SHP77 treated with DMSO at 0.1 percent for 48 hours (cell line): ENCODE results near the gene ISG15.

Experiments used
- DNase-seq: peaks from one replicate; lab custom pipeline; 2025; lab: John Stamatoyannopoulos, UW

The ISG15 gene

DNA sequence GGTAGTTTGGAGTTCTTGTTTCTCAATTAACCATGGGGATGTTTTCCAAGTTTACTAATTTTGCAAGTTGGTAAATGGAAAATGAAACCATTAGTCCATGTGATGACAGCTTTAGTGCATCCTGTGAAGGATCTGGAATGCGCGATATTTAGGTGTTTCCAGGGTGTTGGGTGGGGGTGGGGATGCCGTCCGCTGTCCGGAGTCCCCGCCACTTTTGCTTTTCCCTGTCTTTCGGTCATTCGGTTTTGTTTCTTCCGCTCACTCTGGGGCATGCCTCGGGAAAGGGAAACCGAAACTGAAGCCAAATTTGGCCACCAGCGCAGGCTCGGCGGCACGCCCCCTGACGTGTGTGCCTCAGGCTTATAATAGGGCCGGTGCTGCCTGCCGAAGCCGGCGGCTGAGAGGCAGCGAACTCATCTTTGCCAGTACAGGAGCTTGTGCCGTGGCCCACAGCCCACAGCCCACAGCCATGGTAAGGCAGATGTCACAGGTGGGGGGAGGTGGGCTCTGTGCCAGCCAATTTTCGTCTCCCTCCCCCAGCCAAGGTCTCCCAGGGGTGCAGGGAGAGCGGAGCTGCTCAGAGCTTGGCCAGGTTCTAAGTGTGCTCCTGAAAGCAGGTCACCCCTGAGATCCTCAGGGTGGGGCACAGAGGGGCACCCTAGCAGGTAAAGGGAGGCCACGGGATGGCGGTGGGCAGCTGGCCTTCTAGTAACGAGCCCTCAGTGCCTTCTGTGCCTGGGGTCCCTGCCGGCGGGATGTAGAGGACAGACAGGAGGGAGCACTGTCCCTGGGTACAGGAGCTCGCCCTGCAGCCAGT, at the start of gene ISG15:
ISG15 (plus strand) TSS at position 393 of the 817 bp plus-strand sequence; CDS start at position 470, 77 bp downstream.
- peak; percentile 60 for DNase-seq

DNA sequence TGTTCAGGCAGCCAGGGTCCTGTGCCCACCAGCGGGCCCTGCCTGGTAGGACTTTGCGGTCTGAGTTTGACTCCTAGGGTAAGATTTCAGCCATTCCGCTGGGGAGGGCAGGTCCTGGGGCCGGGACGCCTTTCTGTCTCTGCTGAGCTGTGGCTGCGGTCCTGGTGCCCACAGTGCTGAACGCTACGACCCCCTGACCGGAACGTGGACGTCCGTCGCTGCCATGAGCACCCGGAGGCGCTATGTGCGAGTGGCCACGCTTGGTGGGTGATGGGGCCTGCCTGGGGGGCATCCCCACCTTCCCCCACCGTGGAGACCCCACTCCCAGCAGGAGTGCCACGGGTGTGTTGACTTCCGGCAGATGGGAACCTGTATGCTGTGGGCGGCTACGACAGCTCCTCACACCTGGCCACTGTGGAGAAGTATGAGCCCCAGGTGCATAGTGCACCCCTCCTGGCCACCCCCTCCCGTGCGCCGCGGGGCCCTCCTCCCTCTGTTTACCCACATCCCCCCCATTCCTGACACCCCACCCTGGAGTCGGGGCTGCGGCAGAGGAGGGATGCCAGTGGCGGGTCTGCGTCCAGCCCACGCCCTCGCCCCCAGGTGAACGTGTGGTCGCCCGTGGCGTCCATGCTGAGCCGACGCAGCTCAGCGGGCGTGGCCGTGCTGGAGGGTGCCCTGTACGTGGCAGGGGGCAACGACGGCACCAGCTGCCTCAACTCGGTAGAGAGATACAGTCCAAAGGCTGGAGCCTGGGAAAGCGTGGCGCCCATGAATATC, 49.4 kb upstream of the ISG15 start:
- DNase-seq: no peak

DNA sequence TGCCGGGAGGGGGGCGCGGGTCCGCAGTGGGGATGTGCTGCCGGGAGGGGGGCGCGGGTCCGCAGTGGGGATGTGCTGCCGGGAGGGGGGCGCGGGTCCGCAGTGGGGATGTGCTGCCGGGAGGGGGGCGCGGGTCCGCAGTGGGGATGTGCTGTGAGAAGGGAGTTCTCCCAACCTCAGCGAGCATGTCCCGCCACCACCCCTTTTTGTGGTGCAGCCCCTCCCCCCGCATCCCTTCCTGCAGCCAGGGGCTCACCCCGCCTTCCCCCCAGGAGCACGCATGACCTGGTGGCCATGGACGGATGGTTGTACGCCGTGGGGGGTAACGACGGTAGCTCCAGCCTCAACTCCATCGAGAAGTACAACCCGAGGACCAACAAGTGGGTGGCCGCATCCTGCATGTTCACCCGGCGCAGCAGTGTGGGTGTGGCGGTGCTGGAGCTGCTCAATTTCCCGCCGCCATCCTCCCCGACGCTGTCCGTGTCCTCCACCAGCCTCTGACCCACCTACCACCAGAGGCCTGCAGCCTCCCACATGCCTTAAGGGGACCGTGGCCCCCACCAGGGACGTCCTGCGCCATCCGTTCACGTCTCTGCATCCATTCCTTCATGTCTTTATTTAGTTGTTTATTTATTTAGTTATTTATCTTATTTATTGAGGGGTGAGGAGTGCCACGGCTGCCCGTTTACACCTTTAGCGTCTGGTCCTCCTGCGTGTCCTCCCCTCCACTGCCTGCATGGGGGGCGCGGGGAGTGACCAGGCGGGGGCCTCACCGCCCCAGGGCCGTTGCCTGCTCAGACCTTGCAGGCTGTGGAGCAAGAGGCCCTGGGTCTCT, 48.4 kb upstream of the ISG15 start:
- no peak for DNase-seq

DNA sequence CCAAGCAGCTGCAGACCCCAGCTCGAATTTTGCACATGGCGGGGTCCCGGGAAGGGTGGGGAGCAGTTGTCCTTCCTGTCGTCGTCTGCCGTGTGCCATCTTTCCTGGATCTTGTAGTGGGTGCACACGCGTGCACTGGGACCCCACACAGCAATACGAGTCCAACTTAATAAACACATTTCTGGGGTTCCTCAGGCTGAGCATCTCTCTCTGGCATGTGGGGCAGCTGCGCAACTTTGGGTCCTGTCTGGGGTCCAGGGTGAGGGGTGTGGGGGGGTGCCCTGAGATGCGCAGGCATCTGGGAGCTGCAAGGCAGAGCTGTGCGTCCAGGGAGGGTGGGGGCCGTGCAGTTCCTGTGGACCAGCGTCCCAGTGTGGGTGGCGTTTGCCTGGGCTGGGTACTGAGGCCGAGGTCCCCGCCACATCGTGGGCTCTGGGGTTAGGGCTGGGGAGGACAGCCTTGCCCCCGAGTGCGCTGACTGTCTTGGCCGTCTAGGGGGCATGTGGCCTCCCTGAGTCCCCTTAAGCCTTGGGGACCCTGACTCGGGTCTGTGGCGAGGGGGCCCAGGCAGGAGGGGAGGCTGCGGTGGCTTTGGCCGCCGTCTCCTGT, 47.7 kb upstream of the ISG15 start:
- no peak for DNase-seq

DNA sequence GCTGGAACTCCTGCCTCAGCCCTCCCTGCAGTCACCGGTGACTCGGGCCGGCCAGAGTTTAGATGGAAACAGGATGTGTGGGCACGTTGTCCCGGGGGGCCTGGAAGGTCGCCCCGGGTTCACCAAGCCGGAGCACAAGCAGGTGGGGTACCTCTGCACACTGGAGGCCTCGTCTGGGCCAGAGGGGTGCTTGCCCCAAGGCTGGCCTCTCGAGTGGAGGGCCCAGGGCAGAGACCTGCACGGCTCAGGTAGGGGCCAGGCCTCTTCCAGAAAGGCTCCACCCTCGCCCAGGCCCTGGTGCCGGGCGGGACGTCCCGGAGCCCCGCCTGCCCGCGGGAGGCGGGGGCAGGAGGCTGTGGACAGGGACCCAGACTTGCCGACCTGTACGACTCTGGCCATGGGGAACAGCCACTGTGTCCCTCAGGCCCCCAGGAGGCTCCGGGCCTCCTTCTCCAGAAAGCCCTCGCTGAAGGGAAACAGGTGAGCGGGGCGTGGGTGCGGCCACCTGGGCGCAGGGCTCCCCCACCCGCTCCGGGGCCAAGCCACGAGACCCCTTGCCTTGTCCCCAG, 47.1 kb upstream of the ISG15 start, which contains the start of gene PLEKHN1:
PLEKHN1 (plus strand) TSS at position 348 of the 569 bp plus-strand sequence; CDS start at position 398, 50 bp downstream.
- DNase-seq: no peak

DNA sequence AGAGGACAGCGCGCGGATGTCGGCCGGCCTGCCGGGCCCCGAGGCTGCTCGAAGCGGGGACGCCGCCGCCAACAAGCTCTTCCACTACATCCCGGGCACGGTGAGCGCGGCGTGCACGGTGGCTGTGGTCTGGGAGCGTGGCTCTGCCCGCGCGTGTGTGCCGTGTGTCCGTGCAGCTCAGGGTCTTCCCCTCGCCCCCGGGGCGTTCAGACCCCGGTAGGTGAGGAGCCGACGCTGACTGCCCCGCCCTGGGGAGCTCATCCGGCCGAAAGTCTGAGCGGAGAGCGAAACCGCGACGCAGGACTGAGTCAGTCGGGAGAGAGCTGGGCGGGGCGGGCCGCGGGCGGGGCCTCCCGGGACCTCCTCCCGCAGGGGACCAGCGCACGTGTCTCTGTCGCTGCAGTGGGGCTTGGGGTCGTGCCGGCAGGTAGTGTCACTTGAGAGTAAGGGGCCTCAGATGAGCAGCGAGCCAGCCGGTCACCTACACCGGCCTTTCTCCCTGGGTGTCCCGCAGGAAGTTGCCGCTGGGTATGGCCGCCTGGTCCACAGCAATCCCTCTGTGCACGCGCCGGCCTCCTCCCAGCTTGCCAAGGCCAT, 46.5 kb upstream of the ISG15 start:
- no peak for DNase-seq

DNA sequence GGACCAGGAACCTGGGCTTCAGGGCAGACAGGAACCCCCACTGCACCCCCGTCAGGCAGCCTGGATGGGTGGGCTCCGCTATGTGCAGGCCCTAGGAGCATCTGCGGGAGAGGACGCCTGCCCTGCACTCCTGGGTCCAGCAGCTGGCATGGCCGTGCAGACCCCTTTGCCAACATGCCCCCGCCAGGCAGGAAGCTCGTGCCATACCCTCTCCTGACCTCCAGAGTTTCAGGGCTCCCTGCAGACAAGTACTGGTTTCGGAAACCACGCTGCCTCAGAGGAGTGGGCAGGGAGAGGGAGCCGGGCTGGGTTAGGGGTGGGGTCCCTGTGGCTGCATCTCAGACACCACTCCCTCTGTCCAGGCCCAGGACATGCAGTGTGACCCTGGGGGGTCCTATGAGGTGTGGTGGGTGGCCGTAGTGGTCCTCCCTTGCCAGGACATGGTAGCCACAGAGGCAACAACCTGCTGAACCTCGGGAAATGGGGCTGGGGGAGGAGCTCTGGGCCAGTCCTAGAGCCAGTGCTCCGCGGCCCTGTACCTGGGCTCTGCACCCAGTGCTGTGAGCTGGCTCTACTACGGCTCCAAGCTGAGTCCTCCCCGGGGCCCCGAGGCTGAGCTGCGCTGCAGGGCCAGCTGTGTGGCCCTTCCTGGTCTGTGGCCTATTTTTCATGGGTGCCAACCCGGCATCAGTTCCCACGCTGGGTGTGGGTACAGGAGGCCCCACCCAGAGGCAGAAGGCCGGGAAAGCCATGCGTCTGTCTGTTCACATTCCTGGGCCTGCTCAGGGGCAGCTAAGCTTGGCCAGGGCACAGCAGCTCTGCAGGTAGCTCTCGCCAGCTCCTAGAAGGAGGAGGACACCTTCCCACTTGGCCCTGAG, 45.6 kb upstream of the ISG15 start:
- DNase-seq: no peak

DNA sequence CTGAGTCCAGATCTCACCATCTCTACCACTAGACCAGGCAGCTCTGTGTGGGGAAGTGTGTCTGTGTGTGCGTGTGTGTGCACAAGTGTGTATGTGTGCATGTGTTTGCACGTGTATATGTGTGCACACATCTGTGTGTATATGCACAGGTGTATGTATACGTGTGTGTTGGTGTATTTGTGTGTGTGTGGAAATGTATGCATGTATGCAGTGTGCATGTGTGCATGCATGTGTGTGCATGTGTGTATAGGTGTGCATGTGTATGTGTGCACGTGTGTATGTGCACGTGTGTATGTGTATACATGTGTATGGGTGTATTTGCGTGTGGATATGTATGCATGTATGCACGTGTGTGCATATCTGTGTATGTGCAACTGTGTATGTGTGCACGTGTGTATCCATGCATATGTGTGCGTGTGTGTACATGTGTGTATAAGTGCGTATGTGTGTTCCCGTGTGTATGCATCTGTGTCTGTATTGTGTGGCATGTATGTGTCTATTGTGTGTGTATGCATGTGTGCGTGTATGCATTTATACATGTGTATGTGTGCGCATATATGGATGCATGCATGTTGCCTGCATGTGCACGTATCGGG, 43.9 kb upstream of the ISG15 start:
- no peak for DNase-seq

DNA sequence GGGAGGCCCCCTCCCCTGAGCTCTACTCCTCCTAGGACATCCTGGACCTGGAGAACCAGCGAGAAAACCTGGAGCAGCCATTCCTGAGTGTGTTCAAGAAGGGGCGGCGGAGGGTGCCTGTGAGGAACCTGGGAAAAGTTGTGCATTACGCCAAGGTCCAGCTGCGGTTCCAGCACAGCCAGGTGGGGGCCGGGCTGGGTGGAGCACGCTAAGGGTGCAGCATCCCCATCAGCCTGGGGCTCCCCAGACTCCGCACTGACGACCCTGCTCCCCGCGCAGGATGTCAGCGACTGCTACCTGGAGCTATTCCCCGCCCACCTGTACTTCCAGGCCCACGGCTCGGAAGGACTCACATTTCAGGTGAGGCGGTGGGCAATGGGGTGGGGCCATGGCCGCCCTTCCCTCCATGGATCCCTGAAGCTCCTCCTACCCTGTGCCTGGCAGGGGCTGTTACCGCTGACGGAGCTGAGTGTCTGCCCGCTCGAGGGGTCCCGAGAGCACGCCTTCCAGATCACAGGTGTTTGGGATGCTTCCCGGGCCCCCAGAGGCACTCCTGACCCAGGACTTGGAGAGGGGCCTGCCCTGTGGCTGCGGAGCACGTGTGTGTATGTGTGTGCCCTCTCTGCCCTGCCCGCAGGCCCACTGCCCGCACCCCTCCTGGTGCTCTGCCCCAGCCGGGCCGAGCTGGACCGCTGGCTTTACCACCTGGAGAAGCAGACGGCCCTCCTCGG, 42.9 kb upstream of the ISG15 start:
- DNase-seq: no peak

DNA sequence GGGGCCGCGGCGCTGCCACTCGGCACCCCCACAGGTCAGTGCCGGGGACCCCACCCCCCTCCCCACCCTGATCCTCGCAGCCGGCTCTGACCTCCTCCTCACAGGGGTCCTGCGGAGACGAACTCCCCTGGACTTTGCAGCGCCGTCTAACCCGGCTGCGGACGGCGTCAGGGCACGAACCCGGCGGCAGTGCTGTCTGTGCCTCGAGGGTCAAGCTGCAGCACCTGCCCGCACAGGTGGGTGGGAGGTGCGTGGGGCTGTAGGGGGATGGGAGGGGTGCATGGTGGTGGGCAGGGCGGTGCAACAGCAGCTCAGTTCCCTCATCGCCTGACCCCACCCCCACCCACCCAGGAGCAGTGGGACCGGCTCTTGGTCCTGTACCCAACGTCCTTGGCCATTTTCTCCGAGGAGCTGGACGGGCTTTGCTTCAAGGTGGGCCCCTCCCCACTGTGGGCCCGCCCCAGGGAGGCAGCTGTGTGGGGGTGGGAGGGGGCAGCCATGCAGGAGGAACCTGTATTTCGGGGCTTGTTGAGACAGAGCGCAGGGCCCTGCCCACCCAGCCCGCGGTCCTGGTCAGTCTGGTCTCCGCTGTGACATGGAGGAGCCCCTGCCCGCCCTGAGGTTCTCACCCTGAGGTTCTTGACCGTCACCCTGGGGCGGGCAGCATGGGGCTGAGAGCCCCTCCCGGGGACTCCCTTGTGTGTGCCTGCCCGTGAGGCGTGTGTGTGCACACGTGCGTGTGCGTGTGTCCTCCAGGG, 42.1 kb upstream of the ISG15 start:
- no peak for DNase-seq

DNA sequence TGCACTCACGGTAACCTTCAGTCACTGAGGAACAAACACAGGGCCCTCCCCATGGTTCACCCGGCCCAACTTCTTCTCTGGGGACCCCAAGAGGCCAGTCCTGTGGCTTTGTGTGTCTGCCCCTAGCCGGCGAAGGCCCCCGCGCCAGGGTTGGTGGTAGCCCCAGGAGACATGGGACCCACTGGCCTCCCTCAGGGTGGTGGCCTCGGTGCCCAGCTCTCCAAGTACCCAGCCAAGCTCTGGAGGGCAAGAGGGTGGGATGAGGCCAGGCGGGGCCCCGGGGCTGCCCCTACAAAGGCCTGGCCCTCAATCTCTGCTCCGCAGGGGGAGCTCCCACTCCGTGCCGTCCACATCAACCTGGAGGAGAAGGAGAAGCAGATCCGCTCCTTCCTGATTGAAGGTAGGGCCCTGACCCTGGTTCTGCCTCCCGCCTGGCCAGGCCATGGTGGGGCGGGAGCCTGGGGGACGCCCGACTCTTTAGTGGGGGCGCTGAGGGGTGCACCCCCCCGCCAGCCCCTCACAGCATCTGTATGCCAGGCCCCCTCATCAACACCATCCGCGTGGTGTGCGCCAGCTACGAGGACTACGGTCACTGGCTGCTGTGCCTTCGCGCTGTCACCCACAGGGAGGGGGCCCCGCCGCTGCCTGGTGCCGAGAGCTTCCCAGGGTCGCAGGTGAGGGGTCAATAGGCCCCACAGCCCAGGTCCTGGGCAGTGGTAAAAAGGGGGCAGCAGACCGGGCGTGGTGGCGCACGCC, 41.4 kb upstream of the ISG15 start:
- DNase-seq: no peak

DNA sequence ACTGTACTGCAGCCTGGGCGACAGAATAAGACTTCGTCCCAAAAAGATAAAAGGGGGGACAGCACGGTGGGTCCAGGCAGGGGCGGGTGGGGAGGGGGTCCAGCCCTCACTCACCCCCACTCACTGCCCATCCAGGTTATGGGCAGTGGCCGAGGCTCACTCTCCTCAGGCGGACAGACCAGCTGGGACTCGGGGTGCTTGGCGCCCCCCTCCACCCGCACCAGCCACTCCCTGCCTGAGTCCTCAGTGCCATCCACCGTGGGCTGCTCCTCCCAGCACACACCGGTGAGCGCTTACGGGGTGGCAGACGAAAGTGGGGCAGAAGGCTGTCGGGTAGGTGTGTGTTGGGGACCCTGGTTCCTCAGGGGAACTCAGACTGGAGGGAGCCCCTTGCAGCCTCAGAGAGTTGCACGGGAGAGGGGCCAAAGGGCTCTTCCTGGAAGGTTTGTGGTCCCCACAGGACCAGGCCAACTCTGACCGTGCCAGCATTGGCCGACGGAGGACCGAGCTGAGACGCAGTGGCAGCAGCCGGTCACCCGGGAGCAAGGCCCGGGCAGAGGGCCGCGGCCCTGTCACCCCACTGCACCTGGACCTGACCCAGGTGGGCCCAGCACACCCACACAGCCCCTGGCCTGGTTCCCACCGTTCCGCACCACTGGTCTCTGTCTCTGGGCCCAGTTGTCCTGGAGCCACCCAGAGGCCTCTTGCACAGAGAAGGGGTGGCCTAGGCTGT, 40.4 kb upstream of the ISG15 start:
- DNase-seq: no peak

DNA sequence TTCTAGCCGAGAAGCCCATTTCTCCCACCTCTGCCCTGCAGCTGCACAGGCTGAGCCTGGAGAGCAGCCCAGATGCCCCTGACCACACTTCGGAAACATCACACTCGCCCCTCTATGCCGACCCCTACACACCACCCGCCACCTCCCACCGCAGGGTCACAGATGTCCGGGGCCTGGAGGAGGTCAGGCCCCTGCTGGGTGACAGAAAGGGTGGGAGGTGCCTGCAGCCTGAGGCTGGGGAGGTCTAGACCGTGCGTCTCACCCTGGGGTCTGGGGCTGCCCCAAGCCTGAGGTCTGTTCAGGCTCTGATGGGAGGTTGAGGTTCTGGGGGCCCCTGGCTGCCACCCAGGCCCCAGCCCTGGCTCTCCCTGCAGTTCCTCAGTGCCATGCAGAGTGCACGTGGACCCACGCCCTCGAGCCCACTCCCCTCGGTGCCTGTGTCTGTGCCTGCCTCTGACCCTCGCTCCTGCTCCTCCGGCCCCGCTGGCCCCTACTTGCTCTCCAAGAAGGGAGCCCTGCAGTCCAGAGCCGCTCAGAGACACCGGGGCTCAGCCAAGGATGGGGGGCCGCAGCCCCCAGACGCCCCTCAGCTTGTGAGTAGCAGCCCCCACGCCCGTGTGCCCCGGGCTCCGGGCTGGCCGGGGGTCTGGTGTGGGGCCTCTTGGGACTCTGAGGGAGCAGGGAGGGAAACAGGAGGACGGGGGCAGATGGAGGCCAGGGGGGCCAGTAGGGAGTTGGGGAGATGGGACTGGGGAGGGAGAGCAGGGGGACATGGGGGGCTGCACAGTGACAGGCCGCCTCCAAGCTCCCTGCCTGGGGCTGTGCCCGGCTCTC, 39.6 kb upstream of the ISG15 start:
- no peak for DNase-seq

DNA sequence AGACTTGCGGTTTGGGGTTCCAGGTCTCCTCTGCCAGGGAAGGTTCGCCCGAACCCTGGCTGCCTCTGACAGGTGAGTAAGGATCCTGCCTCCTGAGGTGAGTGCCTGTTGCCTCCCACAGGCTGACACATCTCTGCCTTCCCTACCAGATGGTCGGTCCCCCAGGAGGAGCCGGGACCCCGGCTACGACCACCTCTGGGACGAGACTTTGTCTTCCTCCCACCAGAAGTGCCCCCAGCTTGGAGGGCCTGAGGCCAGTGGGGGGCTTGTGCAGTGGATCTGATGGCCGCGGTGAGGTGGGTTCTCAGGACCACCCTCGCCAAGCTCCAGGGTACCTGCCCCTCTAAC, 39.0 kb upstream of the ISG15 start:
- DNase-seq: no peak

DNA sequence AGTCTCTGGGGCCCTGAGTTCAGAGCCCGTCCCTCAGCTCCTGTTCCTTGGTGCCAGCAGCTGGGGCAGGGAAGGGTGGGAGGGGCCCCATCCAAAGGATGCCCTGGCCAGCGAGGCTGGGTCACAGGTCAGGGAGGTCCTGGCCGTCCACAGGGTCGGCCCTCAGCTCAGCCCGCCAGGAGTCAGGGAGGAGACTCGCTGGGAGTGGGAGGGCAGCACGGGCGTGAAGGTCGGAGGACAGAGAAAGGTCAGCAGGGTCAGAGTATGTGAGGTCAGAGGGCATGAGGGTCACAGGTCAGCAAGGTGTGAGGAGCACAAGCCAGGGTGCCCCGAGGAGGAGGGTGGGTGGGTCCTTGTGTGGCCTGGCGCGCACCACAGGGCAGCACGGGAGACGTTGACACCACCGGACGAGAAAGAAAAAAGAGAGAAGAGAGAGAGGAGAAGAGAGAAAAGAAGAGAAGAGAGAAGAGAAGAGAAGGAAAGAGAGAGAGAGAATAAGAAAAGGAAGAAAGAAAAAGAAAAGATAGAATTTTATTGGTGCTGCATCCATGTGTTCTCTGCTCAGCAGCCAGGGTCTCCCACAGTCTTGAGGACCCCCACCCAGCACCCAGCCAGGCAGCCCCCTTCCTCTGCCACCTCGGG, 38.5 kb upstream of the ISG15 start:
- DNase-seq: no peak
